Stimulated activated CD8-positive, alpha-beta memory T cell treated with anti-CD3 and anti-CD28 coated beads, Interleukin-4, amount 100 ng/mL, for 4 hours (primary cell): ENCODE results near the gene NR1D2.
A peak's percentile ranks its signal among the peaks of the same experiment; 100 is the strongest.
"Not testable (repeated sequence)": the region's sequence is repeated elsewhere in the genome, so short reads cannot be mapped to it uniquely, and the experiment has no call there.

Experiments used
- DNase-seq, 2 donors: peaks; one replicate each; pipeline ENCODE4 v3.0.0-alpha.2; 2020; ENCODE audit warnings: low read depth in 2 of 2, low spot score in 1 of 2

The NR1D2 gene

DNA sequence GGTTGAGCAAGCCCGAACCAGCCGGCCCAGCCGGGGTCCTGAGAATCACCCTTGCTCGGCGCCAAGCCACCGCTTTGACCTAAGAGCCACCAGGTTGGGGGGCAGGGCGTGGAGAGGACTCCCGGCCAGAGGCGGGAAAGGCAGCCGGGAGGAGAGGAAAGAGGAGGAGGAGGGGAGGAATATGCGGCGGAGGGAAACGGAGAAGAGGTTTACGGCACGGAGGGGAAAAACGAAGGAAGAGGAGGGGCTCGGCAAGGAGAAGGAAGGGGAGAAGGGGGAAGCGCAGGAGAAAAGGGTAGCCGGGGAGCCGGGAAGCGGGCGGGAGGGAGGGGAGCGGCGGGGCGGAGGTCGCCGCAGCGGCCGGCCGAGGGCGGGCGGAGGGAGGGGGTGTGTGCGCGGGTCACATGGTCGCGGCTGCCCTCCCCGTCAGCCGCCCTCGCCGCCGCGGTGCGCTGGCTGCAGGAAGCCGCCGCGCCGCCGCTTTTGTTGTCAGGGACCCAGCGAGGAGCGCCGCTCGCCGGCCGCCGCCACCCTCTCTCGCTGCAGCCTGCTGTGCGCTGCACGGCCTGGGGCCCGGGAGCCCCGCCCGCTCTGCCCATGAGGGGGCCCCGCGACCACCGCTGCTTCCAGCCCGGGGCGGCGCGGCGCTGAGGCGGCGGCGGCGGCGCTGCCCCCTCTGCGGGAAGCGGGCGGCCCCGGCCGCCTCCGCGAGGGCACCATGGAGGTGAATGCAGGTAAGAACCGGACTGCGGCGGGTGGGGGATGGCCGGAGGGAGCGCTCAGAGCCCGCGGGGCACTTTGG, at the start of gene NR1D2:
NR1D2 (plus strand) TSS at position 426 of the 802 bp plus-strand sequence; CDS start at position 719, 293 bp downstream.
- peak; percentile 42 to 64 for DNase-seq

DNA sequence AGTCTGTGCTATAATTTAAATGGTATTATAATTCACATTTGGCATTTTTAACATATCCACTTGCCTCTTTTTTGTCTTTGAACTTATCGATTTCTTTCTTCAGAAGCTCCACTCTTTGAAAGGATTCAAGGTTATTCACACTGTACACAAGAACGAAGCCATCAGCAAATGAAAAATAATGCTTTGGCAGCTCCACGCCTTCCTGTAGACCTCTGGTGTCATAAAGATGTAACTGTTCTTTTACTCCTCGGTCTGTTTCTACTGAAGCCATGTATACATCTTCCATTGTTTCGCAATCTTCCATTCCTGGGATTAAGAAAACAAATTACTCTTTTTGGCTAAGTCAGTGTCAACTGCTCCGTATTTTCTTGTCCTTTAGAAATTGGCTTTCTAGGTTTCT, 44.3 kb upstream of the NR1D2 start:
- DNase-seq, result no peak

DNA sequence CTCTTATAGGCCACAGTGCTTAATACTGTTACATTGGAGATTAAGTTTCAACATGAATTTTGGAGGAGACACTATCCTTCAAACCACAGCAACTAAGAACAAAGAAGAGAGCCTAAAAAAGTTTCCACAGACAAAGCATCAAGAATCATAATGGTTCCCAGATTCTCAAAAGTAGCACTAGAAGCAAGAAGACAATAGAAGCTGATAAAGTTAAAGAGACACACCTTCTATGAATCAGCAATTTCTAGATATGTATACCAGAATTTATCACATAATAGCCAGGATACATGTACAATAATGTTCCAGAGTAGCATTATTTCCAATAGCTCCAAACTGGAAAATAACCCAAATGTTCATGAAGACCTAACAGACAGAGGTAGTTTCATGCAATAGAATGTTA, 40.5 kb upstream of the NR1D2 start:
- no peak for DNase-seq

DNA sequence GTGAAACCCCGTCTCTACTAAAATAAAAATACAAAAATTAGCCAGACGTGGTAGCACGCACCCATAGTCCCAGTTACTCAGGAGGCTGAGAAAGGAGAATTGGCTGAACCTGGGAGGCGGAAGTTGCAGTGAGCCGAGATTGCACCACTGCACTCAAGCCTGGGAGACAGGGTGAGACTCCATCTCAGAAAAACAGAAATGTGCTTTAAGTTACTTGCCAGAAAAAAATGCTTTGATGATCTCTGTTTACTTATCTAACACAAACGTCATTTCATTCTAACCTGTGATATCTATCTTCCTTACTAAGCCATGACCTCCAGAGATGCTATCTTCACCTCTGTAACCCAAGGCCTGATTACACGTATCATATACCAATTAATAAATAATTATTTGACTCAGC, 35.7 kb upstream of the NR1D2 start:
- no peak for DNase-seq

DNA sequence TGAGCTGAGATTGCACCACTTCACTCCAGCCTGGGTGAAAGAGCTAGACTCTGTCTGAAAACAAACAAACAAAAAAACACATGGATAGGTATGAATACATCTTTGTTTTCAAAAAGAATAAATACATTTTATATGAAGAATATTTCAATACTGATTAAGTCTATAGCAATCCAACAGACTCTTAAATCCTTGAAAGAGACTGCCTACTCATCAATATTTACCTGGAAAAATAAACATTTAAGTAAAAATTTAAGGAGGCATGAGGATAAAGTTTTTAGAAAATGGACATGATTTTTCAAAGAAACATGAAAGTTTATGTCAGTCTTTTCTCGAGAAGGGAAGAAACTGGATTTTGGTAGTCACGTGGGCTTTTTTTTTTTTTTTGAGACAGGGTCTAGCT, 33.7 kb upstream of the NR1D2 start:
- no peak for DNase-seq

DNA sequence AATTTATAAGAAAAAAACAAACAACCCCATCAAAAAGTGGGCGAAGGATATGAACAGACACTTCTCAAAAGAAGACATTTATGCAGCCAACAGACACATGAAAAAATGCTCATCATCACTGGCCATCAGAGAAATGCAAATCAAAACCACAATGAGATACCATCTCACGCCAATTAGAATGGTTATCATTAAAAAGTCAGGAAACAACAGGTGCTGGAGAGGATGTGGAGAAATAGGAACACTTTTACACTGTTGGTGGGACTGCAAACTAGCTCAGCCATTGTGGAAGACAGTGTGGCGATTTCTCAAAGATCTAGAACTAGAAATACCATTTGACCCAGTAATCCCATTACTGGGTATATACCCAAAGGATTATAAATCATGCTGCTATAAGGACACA, 32.8 kb upstream of the NR1D2 start:
- DNase-seq, result not testable (repeated sequence)

DNA sequence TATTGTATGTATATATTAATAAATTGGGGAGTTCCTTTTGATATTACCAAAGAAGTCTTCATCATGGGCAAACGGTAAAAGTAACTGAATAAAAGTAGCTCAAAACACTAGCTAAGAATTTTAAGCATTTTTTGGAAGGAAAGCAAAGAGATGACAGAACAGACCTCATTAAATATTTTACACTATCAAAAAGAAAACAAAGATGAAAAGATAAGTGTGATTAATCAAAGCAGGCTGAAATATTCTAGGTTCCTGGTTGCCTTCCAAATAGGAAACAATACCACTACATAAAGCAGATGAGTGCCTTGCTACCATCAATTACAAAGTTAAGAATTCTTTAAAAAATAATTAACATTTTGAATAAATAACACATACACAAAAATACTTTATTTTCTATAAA, 31.9 kb upstream of the NR1D2 start:
- no peak for DNase-seq

DNA sequence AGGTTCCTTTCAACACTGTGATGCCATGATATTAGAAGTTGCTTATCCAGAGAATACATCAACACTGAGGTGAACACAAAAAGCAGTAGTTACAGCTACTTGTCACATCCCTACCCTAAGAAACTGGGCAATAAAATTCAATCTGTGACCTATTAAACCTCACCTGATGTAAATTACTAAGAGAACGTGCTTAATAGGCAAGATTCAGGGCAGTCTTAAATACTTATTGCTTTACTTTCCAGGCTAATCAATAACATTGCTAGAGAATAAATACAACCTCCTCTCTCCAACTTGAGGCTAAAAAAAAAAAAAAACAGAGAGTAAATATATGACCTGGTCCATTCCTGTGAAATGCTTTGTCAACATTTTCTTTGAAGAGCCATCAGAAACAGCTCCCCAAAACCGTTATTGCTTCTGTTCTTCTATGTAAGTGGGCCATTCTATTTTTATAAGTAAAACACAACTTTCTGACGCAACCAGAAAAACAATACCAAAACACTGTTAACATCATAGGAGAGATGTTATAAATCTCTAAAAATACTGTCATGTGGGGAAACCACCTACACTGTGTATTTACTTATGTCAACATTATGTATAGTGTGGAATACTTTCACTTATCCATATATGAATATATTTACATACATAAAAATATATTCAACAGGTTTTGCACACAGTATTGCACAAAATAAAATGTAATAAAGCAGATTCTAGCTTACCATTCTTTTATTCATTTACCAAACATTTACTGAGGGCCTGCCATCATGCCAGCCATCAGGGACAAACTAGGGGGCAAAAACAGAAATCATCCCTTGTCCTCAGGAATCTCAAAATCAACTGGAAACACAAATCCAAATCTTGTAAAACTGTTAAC, 31.0 kb upstream of the NR1D2 start:
- no peak for DNase-seq

DNA sequence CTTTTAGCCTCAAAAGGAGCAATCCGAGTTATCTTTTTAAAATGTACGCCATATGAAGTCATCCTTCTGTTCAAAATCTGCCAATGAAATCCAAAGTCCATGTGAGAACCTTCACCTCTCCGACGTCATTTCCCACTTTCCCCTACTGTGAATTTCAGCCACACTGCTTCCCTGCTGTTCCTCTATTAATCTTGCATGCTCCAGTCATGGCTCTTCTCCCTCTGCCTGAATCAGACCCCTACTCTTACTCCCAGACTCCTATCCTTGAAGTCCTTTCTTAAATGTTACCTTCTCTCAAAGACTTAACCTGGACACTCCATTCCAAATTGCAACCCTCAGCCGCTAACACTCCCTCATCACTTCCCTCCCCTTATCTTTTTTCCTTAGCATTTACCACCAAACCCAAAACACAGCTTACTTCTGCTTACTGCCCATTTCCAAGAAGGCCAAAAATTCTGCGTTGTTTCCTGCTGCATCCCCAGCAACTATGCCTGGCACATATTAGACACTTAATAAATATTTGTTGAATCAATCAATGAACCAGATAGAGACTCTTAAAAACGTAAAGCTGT, 29.5 kb upstream of the NR1D2 start:
- DNase-seq, result no peak

DNA sequence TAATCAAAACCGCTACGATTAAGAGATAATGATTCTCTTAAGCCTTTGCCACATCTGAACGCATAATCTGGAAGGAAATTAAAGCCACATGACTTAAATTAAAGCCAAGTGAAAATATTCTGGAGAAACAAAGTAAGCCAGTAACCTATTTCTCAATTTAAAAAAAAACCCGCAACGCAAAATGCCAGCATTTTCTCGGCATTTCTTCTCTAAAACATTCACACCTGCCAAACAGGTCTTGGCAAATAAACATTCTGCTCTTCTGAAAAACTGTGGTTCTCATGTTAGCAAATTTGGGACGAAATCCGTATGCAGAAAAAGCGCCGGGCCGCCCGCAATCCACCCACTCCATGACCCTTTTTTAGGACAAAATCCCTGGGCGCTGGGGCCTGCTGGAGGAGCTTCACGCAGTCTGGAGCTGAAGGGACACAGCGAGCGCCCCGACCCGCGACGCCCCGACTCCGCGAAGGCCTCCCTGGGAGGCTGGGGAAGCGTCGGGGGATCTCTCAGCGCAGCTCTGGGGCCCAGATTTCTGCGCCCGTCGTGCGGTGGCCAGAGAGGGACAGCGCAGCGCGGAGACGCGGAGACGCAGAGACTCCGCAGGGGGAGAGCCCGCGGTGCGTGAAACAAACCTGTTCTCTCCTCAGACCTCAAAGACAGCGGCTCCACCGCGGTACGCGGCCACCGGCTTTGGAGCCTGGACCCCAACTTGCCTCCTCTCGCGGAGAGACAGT, 28.8 kb upstream of the NR1D2 start:
- no peak for DNase-seq

DNA sequence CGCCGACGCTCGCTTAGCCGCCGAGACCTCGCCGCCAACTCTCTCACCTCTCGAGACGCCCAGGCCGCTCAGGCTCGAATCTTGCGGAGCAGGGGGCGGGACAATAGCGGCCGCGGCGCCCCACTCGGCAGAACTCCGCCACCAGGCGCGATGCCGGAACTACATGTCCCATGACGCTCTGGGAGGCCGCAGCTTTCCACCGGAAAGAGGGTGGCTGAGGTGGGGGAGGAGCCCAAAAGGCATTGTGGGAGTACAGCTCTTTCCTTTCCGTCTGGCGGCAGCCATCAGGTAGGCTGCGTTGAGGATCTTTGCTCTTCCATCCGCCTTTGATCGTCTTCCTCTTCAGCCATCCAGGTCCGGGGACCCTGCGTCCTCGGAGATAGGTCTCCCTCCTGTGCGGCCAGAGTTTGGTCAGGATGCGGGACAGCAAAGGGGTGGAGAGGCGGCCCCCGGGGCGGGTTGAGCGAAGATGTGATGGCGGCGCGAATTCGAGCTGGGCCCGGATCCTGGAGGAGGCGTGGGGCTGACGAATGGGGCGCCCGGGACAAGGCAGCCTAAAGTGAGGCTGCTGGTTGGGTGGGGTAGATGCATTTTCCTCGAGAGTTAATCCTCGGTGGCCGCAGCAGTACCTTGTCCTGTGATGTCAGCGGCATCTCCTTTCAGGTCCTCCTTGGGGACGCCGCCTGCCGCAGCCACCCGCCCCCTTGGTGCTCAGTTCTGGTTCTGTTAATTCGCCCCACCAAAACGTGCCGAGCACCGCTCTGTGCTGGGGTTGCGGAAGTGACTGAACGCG, 28.0 kb upstream of the NR1D2 start, which contains the start of the genes NKIRAS1 and RPL15:
NKIRAS1 (minus strand) TSS at position 105 of the 793 bp plus-strand sequence. CDS start 6,086 bp downstream, outside the sequence.
RPL15 (plus strand) TSS at position 247 of the 793 bp plus-strand sequence. CDS start 728 bp downstream, outside the sequence.
- peak; percentile 95 for DNase-seq

DNA sequence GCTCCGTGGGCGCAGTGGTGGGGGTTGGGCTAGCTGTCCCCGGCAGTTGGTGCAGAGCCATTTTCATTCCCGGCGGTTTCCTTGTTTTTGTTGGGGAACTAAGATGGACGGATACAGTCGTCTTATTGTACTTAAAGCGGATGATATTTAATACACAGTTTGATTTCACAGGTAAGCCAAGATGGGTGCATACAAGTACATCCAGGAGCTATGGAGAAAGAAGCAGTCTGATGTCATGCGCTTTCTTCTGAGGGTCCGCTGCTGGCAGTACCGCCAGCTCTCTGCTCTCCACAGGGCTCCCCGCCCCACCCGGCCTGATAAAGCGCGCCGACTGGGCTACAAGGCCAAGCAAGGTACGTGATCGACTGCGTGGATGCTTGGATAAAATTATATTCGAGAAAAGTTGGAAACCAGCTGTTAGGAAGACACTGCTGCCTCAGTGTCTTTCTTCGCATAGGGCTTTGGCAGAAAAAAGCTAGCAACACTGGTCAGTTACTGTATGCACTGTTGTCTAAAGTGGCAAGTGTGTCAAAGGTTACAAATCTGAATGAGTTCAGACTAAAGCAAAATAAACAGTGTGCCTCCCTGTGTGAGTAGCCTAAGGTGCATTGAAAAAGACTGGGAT, 27.3 kb upstream of the NR1D2 start:
- not testable (repeated sequence) for DNase-seq

DNA sequence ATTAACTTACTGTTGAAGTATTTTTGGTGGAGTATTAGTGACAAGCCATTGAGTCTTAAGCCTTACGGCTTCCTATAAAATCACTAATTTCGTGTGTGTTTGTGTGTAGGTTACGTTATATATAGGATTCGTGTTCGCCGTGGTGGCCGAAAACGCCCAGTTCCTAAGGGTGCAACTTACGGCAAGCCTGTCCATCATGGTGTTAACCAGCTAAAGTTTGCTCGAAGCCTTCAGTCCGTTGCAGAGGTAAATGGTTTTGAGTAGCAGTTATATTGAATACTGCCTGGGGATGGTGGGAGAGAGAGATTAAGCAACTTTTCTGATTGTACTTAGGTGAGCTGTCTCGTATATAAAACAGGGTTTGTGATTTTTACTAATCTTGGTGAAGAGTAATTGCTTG, 26.8 kb upstream of the NR1D2 start:
- not testable (repeated sequence) for DNase-seq

DNA sequence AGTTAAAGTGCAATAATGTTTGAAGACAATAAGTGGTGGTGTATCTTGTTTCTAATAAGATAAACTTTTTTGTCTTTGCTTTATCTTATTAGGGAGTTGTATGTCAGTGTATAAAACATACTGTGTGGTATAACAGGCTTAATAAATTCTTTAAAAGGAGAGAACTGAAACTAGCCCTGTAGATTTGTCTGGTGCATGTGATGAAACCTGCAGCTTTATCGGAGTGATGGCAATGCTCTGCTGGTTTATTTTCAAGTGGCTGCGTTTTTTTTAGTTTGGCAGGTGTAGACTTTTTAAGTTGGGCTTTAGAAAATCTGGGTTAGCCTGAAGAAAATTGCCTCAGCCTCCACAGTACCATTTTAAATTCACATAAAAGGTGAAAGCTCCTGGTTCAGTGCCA, 25.5 kb upstream of the NR1D2 start:
- no peak for DNase-seq

DNA sequence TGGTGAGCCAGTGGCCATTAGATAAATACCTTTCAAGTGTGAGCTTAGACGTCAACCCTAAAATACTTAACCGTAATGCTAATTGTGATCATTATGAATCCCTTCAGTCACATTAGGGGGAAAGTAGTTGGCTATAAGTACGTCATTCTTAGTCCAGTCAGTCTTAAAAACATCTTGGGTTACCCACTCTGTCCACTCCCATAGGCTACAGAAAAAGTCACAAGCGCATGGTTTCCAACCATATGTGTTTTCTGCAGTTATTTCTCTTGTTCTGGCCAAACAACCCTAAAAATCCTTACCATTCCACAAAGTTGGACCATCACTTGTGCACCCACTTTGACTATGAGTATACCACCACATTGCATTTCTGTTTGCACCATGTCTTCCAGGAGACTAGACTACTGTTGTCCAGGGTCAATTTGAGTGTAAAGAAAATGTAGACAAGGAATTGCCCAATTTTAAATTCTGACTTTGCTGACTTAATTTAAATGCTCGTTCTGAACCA, 24.9 kb upstream of the NR1D2 start:
- DNase-seq, result no peak

DNA sequence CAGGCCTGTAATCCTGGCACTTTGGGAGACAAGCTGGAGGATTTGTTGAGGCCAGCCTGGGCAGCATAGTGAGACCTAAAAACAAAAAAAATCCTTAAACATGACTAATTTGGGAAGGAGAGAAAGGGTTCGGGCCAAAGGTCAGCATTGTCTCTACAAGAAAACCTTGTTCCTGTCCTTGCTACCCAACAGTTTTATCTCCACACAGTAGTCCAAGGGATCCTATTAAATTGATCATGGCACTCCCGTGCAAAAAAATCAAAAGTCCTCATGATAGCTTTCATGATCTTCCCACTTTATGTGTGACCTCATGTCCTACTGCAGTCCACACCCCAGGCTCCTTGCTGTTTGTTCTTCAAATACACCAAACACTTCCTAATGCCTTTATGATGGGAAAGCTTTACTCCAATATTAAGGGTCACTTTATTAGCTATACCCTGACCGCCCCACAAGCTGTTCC, 24.0 kb upstream of the NR1D2 start:
- DNase-seq, result no peak

DNA sequence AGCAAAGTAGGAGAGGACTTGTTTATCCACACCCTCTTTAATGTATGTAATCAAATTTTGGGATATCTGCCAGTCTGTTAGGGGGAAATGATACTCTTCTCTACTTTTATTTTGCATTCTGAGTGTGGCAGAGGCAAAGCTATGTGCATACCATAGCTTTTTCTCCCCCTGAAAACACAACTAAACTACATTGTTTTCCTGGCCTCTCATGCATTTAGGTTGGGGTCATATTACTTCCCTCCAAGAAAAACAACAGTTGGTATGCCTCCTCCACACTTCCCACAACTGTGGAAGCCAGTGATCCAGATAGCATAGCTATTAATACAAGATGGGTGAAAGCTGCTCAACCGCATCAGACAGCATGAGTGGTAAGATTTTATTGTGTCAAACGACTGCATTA, 21.3 kb upstream of the NR1D2 start:
- no peak for DNase-seq

DNA sequence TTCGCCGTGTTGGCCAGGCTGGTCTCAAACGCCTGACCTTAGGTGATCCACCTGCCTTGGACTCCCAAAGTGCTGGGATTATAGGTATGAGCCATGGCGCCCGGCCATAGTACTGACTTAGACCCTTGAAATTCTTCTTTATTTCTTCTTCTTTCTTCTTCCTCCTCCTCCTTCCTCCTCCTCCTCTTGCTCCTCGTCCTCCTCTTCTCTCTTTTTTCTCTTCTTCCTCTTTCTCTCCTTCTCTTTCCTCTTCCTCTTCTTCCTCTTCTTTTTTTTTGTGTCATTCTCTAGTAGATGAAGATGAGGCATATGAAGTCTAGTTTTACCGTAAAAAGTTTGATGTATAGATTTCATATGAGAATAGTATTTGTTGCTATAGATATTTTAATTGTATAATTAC, 18.8 kb upstream of the NR1D2 start:
- no peak for DNase-seq

DNA sequence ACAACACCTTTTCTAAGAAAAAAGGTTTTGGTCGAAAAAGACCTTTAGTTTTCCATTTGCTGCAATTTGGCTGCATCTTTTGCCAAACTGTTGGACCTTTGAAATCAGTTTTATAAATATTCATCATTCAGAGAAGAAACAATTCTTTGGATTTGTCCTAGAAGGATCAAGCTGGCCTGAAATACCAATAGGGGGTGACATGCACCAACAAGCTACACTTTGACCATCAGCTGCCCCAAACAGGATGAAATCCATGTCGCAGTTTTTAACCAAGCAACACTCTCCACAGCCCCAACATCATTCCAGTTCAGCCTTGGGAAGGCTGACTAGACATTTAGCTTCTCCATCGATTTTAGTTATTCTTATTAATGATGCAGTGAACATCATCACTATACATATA, 18.4 kb upstream of the NR1D2 start:
- no peak for DNase-seq
